SK-N-SH (cell line): ENCODE data around the gene SMAD3. TPM values are rescaled to one million over a fixed set of nuclear protein-coding genes. Genes with fewer than 3 reads are reported as not detected.

Source experiments
- CTCF ChIA-PET: fragments of 300-600, 350-600 bp; formaldehyde crosslinking; extraction: SDS; loops from one replicate; lab custom pipeline; 2021; lab: Yijun Ruan, JAX
- POLR2A ChIA-PET: fragments of 350-600 bp; sonication (Branson Sonifier 250); formaldehyde crosslinking; extraction: SDS; loops from one replicate; lab custom pipeline; 2020; ENCODE audit warnings: antibody characterized with exemption, inconsistent platforms; lab: Yijun Ruan, JAX
- DNase-seq: peaks from one replicate; pipeline ENCODE4 v3.0.0; 2012
- H2AFZ ChIP-seq: fragments of 200-600 bp; sonication (generic); 2 replicates; pipeline ENCODE4 v1.8.1; 2016; ENCODE audit warnings: antibody characterized with exemption, mild to moderate bottlenecking, low read depth
- H3F3A ChIP-seq: fragments of 200-600 bp; sonication (generic); replicated peaks from 2 replicates; pipeline ENCODE3; 2016; ENCODE audit warnings: antibody characterized with exemption, mild to moderate bottlenecking; ENCODE audit not compliant: insufficient read depth
- H3K27ac ChIP-seq, 2 experiments: fragments of 200-500 bp in 1 of 2; fragments of 200-600 bp in 1 of 2; sonication (Bioruptor generic) in 1 of 2; sonication (generic), shearing (Covaris generic) in 1 of 2; 2 replicates each; pipeline versions ENCODE4 v1.5.1 to v1.6.1; 2014 to 2016; ENCODE audit warnings: low read depth in 2 of 2, inconsistent platforms in 1 of 2, low read length in 1 of 2, mild to moderate bottlenecking in 1 of 2, mixed read lengths in 1 of 2
- H3K27me3 ChIP-seq: fragments of 200-600 bp; sonication (generic), shearing (Covaris generic); 2 replicates; pipeline ENCODE4 v1.6.1; 2016; ENCODE audit warnings: mixed run types; ENCODE audit not compliant: insufficient read depth
- H3K36me3 ChIP-seq, 2 experiments: fragments of 200-500 bp in 1 of 2; fragments of 200-600 bp in 1 of 2; sonication (Bioruptor generic) in 1 of 2; sonication (generic) in 1 of 2; replicated peaks in 1 of 2; 2 replicates each; pipeline versions ENCODE3 to v1.5.1; 2014 to 2016; ENCODE audit warnings: low read length in 1 of 2, mild to moderate bottlenecking in 1 of 2; ENCODE audit not compliant: insufficient read depth in 2 of 2, control insufficient read depth in 1 of 2
- H3K4me1 ChIP-seq, 2 experiments: fragments of 200-500 bp in 1 of 2; fragments of 200-600 bp in 1 of 2; sonication (Bioruptor generic) in 1 of 2; sonication (generic), shearing (Covaris generic) in 1 of 2; 2 replicates each; pipeline versions ENCODE4 v1.5.1 to v1.6.1; 2014 to 2016; ENCODE audit warnings: low read depth in 1 of 2, low read length in 1 of 2, mixed run types in 1 of 2; ENCODE audit not compliant: insufficient read depth in 2 of 2, control insufficient read depth in 1 of 2
- H3K4me2 ChIP-seq: fragments of 200-600 bp; sonication (generic), shearing (Covaris generic); 2 replicates; pipeline ENCODE4 v1.6.1; 2017; ENCODE audit warnings: mixed run types
- H3K4me3 ChIP-seq, 2 experiments: fragments of 200-500 bp in 1 of 2; fragments of 200-600 bp in 1 of 2; sonication (Bioruptor generic) in 1 of 2; sonication (generic), shearing (Covaris generic) in 1 of 2; 2 replicates each; pipeline versions ENCODE4 v1.5.1 to v1.8.1; 2014 to 2016; ENCODE audit warnings: low read depth in 2 of 2, inconsistent platforms in 1 of 2, low read length in 1 of 2, mild to moderate bottlenecking in 1 of 2, mixed read lengths in 1 of 2, moderate library complexity in 1 of 2
- H3K79me2 ChIP-seq: fragments of 200-600 bp; sonication (generic); 2 replicates; pipeline ENCODE4 v1.8.1; 2017; ENCODE audit warnings: mild to moderate bottlenecking; ENCODE audit not compliant: insufficient read depth
- H3K9ac ChIP-seq: fragments of 200-600 bp; sonication (generic); 2 replicates; pipeline ENCODE4 v1.6.1; 2017; ENCODE audit warnings: mixed run types
- H3K9me2 ChIP-seq: fragments of 200-600 bp; sonication (generic); 2 replicates; pipeline ENCODE4 v1.6.1; 2017; ENCODE audit warnings: mixed run types
- H3K9me3 ChIP-seq: fragments of 200-600 bp; sonication (generic); 2 replicates; pipeline ENCODE4 v1.6.1; 2017; ENCODE audit warnings: mixed run types, mild to moderate bottlenecking, moderate library complexity
- H4K20me1 ChIP-seq: fragments of 200-600 bp; sonication (generic); 2 replicates; pipeline ENCODE4 v1.6.1; 2017; ENCODE audit warnings: mild to moderate bottlenecking, mixed run types; ENCODE audit not compliant: insufficient read depth
- CHD2 ChIP-seq: fragments of 150-350 bp; IDR thresholded peaks from 2 replicates; pipeline ENCODE4 v1.6.1; 2018; ENCODE audit warnings: low read length; ENCODE audit not compliant: partially characterized antibody
- EZH2phosphoT487 ChIP-seq: fragments of 200-600 bp; sonication (generic); IDR thresholded peaks from 2 replicates; pipeline ENCODE4 v1.6.1; 2017; ENCODE audit warnings: low read depth, mixed run types, mild to moderate bottlenecking, antibody characterized with exemption, moderate library complexity, borderline replicate concordance
- FOSL2 ChIP-seq: IDR thresholded peaks from 2 replicates; pipeline ENCODE4 v1.4.0; 2012; ENCODE audit warnings: low read depth, mild to moderate bottlenecking, moderate library complexity, borderline replicate concordance
- GABPA ChIP-seq: IDR thresholded peaks from 2 replicates; pipeline ENCODE4 v1.4.0; 2012; ENCODE audit warnings: low read depth, mild to moderate bottlenecking
- GATA2 ChIP-seq: sonication (generic); formaldehyde crosslinking; IDR thresholded peaks from 2 replicates; pipeline ENCODE4 v1.5.0; 2020; ENCODE audit warnings: mild to moderate bottlenecking, missing genetic modification reagents
- JUND ChIP-seq: IDR thresholded peaks from 2 replicates; pipeline ENCODE4 v1.4.0; 2012
- NFIC ChIP-seq: IDR thresholded peaks from 2 replicates; pipeline ENCODE4 v1.4.0; 2012; ENCODE audit warnings: borderline replicate concordance
- NRF1 ChIP-seq: IDR thresholded peaks from 2 replicates; pipeline ENCODE4 v1.6.1; 2012; ENCODE audit warnings: low read depth, mild to moderate bottlenecking, low read length
- PBX3 ChIP-seq: IDR thresholded peaks from 2 replicates; pipeline ENCODE4; 2012
- RAD21 ChIP-seq: IDR thresholded peaks from 2 replicates; pipeline ENCODE4 v1.6.1; 2012; ENCODE audit warnings: mild to moderate bottlenecking, low read length
- RCOR1 ChIP-seq: fragments of 150-350 bp; IDR thresholded peaks from 2 replicates; pipeline ENCODE4 v1.6.1; 2017; ENCODE audit warnings: antibody characterized with exemption, low read length
- REST ChIP-seq: IDR thresholded peaks from 2 replicates; pipeline ENCODE4 v1.6.1; 2012; ENCODE audit warnings: mild to moderate bottlenecking, low read depth, low read length, moderate library complexity
- RXRA ChIP-seq: IDR thresholded peaks from 2 replicates; pipeline ENCODE4 v1.4.0; 2012; ENCODE audit warnings: low read depth, mild to moderate bottlenecking, borderline replicate concordance
- SIN3A ChIP-seq: IDR thresholded peaks from 2 replicates; pipeline ENCODE4 v1.6.1; 2012; ENCODE audit warnings: low read depth, mild to moderate bottlenecking, low read length, moderate library complexity, borderline replicate concordance
- TCF12 ChIP-seq: IDR thresholded peaks from 2 replicates; pipeline ENCODE4 v1.4.0; 2012
- TEAD4 ChIP-seq: IDR thresholded peaks from 2 replicates; pipeline ENCODE4 v1.4.0; 2012; ENCODE audit warnings: mild to moderate bottlenecking, borderline replicate concordance; ENCODE audit not compliant: insufficient read depth
- USF2 ChIP-seq: fragments of 150-350 bp; IDR thresholded peaks from 2 replicates; pipeline ENCODE4 v1.6.1; 2017; ENCODE audit warnings: antibody characterized with exemption, low read length, low read depth, borderline replicate concordance
- ZBTB33 ChIP-seq: IDR thresholded peaks from 2 replicates; pipeline ENCODE4 v1.4.0; 2012; ENCODE audit warnings: low read depth, borderline replicate concordance
- WGBS: methylation state at CpG from one replicate; pipeline ENCODE4 v1.1.6; 2017; ENCODE audit warnings: low lambda C conversion rate; 5-methylcytosine and 5-hydroxymethylcytosine counted together
- polyA plus RNA-seq, 3 experiments: library from polyadenylated mRNA; depleted of rRNA; stranded (reverse); fragments of >200 nt; gene quantifications; 2 replicates each; pipeline ENCODE4 v1.2.3, GENCODE V29; 2012
- TF ChIP-seq, protein P1 (sequence below): IDR thresholded peaks from 2 replicates; pipeline ENCODE4 v1.4.0; 2012; ENCODE audit warnings: low read depth

Gene SMAD3
- polyA plus RNA-seq, 1 of the 3 experiments (the other 2 are of a cell fraction), result 19.5 TPM

DNA sequence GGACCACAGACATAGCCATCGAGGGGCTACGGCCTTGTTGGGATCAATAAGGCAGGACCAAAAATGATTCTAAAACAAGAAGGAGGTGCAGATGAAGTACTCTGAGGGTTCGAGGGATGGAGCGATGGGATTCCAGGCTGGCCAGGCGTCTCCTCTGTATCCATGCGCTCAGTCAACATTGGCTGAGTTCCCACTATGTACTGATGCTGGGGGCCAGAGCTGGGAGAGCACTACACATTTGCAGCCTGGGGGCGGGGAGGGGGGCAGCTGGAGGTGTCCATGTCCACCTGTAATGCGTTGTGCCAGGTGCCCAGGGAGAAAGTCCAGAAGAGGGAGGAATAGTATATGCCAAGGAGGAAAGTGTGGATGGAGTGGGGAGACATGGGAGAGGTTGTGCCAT is 107.6 kb downstream of the SMAD3 start:
- DNase-seq, result no peak
- no peak overlapping the region for H3K4me3 ChIP-seq
- peaks cover 12% of the 10 kb centered on the region; the same call in 1 of the 2 replicates for H3K79me2 ChIP-seq
- TF ChIP-seq RCOR1 (no peak), EZH2phosphoT487 (no peak), SIN3A (no peak), RAD21 (no peak), GATA2 (no peak), ZBTB33 (no peak), USF2 (no peak), REST (no peak), CHD2 (no peak), TEAD4 (no peak), JUND (no peak), RXRA (no peak), PBX3 (no peak), FOSL2 (no peak), TCF12 (no peak), NRF1 (no peak), NFIC (no peak), GABPA (no peak)
- TF ChIP-seq, protein P1, sequence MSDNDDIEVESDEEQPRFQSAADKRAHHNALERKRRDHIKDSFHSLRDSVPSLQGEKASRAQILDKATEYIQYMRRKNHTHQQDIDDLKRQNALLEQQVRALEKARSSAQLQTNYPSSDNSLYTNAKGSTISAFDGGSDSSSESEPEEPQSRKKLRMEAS, result no peak
- TF ChIP-seq, all 33 proteins: peak for 0
- H3K9ac ChIP-seq, result no peak overlapping the region
- no peak overlapping the region for H3K4me2 ChIP-seq
- peaks cover 10 to 13% of the 10 kb centered on the region in 2 experiments for H3K36me3 ChIP-seq
- no peaks in the 10 kb centered on the region for H4K20me1 ChIP-seq
- no peak overlapping the region for H2AFZ ChIP-seq
- peaks cover 9% of the 10 kb centered on the region for H3F3A ChIP-seq
- ChIA-PET POLR2A (no interaction called here), CTCF (no interaction called here)
- H3K9me3 ChIP-seq, result no peaks in the 10 kb centered on the region
- no peak overlapping the region for H3K27ac ChIP-seq
- H3K9me2 ChIP-seq, result no peaks in the 10 kb centered on the region
- WGBS, result 97% methylated on average over 8 of the region's 8 CpGs
- peaks cover 30 to 35% of the 10 kb centered on the region in 2 experiments; a peak in 3 of 4 replicates for H3K4me1 ChIP-seq
- H3K27me3 ChIP-seq, result no peaks in the 10 kb centered on the region
